GM13977 (cell line): ENCODE measurements around the gene C22orf15.
A peak's percentile ranks its signal among the peaks of the same experiment; 100 is the strongest.

Experiments used
- DNase-seq: peaks from one replicate; pipeline ENCODE4 v3.0.0; 2012; ENCODE audit warnings: low spot score
- in situ Hi-C: fragments of 300-500 bp; cut with MboI; formaldehyde crosslinking; loops from one replicate; pipeline ENCODE4 v1.12.0; 2022; ENCODE audit warnings: low sequenced_read_pairs, low pct_unique_long_range_greater_than_20kb, mixed read lengths, inconsistent platforms; ENCODE audit not compliant: unreplicated experiment
- TF ChIP-seq, protein P1 (sequence below): IDR thresholded peaks from 2 replicates; pipeline ENCODE4 v1.5.1; 2012; ENCODE audit warnings: mild to moderate bottlenecking, control low read depth; ENCODE audit not compliant: insufficient read depth; ENCODE audit errors: extremely low read depth, missing control alignments

C22orf15 gene, protein sequence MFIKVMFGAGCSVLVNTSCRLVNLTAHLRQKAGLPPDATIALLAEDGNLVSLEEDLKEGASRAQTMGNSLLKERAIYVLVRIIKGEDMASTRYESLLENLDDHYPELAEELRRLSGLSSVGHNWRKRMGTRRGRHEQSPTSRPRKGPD

DNA sequence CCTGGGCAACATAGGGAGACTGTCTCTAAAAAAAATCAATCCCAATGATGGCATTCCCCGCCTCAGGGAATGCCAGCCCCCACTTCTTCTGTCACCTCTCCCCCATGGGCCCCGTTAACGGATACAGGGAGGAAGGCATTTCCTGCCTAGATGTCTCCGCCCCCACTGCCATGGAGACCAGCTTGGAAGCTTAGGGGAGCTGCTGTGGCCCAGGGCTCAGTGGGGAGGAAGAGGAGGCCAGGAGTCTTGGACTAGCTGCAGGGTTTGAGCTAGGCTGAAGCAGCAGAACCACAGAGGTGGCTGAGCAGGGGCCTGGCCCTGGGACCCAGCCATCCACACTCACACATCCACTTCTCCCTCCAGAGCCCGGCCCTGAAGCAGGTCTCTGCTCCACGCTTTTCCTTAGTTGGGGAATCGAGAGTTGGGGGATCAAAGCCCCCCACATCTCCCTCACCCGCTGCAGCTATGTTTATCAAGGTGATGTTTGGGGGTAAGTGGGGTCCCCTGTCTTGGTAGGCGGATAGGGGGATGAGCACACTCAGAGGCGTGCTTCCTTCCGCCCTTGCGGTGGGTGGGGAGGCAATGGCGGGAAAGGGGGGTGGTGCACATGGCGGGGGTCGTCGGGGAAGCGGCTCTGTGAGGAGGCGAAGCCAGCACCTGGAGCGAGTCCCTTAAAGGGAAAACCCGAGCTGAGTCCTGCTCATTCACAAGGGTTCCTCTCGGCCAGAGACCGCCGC is at the start of gene C22orf15:
C22orf15 (plus strand) TSS at position 149 of the 737 bp plus-strand sequence; CDS start at position 466, 317 bp downstream.
- in situ Hi-C loops, result no loop called here
- DNase-seq, result no peak

DNA sequence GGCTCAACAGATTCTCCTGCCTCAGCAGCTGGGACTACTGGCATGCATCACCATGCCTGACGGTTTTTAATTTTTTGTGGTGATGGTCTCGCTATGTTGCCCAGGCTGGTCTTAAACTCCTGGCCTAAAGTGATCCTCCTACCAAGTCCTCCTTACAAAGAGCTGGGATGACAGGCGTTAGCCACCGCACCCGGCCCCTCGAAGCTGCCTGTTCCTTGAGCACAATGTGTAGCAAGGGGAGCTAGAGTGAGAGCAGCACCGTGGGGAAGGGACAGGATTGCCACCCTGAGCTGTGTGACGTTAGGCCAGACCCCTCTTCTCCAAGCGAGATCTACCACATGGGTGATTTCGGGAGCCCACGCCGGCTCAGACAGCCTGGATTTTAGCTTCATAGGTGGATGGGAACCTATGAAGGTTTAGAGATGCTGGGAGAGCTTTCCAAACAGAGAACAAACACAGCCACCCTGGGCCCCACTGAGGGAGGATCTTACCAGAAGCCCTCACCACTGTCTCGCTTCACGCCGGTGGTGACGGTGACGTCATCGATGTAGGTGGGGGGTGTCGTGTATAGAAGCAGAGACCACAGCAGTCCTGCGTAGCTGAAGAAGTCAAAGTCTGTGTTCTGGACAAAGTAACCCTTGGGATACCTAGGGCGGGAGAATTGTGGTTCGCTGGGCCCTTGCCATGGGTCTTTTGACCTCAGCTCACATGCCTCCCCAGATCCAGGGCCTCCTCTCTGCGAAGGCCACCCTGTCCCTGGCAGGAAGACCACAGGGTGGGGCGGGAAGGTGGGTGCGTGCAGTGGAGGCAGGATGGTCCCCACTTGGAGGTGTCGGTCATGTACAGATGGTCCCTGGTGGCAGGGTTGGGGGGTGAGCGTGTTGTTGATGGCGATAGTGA is 48.8 kb upstream of the C22orf15 start:
- no peak for DNase-seq
- in situ Hi-C loops, result no loop called here
- TF ChIP-seq, protein P1, sequence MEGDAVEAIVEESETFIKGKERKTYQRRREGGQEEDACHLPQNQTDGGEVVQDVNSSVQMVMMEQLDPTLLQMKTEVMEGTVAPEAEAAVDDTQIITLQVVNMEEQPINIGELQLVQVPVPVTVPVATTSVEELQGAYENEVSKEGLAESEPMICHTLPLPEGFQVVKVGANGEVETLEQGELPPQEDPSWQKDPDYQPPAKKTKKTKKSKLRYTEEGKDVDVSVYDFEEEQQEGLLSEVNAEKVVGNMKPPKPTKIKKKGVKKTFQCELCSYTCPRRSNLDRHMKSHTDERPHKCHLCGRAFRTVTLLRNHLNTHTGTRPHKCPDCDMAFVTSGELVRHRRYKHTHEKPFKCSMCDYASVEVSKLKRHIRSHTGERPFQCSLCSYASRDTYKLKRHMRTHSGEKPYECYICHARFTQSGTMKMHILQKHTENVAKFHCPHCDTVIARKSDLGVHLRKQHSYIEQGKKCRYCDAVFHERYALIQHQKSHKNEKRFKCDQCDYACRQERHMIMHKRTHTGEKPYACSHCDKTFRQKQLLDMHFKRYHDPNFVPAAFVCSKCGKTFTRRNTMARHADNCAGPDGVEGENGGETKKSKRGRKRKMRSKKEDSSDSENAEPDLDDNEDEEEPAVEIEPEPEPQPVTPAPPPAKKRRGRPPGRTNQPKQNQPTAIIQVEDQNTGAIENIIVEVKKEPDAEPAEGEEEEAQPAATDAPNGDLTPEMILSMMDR, result no peak

More for the DNA sequence above, at the start of gene C22orf15:
- TF ChIP-seq, protein P1, result no peak

DNA sequence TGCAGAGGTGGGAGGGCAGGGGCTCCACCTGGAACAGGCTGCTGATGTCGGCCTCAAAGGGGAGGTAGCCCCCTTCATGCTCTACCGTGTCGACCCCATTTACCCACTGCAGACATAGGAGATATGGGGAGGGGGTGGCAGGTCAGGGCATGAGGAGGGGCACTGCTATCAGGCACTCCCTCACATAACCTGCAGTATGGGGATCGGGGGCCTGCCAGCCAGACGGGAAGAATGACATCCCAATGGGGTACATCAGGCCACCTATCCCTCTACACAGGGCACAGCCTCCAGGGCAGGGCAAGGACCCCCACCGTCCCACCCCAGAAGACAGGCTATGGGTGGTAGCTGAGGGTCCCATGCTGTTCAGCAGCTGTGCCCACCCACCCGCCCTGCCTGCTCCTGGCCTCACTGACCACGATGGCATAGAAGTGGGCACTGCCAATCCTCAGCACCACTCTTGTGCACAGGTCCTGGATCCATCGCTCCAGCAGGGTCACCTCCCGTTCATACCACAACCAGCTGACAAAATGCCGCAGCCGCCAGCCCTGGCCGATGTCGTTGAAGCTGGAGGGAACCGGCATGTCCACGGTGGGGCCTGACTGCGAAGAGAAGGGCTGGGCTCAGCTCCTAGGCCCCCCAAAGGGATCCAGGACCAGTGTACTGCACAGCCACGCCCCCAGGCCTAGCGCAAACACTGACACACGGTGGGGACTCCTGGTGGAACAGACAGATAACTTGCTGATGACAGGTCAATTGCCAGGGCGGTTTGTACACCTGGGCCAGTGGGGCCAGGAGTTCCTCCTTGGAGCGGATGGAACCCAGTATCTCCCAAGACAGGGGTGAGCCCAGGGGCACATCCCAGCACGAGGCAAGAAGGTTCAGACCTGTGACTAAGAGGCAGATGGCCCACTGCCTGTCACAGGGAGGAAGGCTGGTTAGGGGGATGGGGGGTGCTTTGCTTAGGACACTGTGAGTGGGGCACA is 47.9 kb upstream of the C22orf15 start:
- TF ChIP-seq, protein P1, result no peak
- no peak for DNase-seq
- in situ Hi-C loops, result no loop called here

DNA sequence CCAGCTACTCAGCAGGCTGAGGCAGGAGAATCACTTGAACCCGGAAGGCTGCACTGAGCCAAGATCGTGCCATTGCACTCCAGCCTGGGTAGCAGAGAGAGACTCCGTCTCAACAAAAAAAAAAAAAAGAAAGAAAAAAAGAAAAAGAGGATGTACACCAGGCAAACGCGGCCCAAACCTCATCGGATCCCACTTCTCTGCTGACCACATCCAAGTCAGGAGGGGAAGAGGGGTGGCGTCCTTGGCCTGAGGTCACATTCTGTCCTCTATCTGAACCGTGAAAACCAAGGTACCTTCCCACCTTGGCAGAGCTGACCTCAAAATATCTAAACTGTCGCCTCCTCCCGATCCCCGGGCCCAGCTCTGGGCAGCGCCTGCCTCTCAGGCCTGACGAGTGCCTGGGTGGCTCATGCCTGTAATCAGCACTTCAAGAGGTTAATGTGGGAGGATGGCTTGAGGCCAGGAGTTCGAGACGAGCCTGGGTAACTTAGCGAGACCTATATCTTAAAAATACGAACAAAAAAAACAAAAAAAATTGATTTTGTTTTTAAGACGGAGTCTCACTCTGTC is 46.9 kb upstream of the C22orf15 start:
- TF ChIP-seq, protein P1, result no peak
- in situ Hi-C loops, result no loop called here
- DNase-seq, result no peak

DNA sequence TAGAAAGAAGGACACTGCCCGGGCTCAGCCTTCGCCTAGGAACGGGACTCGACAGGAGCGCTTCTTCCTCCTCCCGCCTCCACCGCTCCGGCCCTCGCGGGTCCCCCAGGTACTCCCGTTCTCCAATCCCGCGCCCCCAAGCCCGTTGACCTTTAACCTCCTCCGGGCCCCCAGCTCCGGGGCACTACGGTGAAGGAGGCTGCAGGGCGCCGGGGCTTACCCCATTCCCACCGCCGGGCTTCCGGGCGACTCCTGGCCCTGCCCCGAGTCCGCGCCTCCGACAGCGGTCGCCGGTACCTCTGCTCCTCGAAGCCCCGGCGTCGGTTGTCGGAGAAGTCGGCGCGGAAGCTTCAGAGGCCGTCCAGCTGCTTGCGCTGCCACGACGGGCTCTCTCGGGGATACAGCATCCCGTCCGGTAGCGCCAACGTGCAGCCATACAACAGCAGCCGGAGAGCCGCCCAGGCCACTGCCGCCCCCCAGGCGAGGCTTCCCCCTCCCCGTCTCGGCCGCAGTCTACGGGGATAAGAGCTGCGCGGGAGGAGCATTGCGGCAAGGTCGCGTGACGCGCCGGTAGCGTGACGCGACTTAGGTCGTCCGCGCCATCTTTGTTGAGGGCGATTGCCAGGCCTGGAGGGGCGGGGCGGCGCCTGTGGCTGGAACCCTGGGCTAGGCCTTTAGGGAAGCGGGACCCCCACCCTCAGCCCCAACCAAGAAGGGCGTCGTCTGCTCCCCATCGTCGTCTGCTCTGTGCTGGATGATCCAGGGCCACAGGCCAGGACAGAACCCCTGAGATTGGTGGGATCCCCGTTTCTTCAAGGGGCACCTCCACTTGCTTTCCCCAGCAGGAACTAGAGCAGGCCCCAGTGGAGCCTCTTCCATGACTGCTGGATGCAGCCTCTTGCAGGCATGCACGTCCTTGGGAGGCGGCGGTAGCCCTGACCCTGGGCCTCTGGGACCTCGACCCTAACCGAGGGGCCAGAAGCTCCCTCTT is 45.7 kb upstream of the C22orf15 start:
- peak; percentile 93 for DNase-seq
- TF ChIP-seq, protein P1, result no peak
- in situ Hi-C loops, result no loop called here
